AG04449 (cell line): ENCODE measurements around the gene PGA5.

Source experiments
- CTCF ChIA-PET: fragments of 350-600 bp; formaldehyde crosslinking; extraction: SDS; loops from one replicate; lab custom pipeline; 2021; ENCODE audit warnings: antibody characterized with exemption; lab: Yijun Ruan, JAX
- POLR2A ChIA-PET: fragments of 400-600, 350-600 bp; formaldehyde crosslinking; extraction: SDS; loops from one replicate; lab custom pipeline; 2020; ENCODE audit warnings: antibody characterized with exemption, inconsistent platforms; lab: Yijun Ruan, JAX
- DNase-seq: peaks from one replicate; pipeline ENCODE4 v3.0.0-alpha.2; 2010; ENCODE audit warnings: low read depth, low spot score
- H3K4me3 ChIP-seq: 2 replicates; pipeline ENCODE4 v1.5.1; 2011; ENCODE audit warnings: low read depth, mild to moderate bottlenecking, control low read depth, low read length
- CTCF ChIP-seq: IDR thresholded peaks from one replicate; pipeline ENCODE4 v1.5.1; 2011; ENCODE audit warnings: mild to moderate bottlenecking, moderate library complexity, low read length, control low read depth, inconsistent platforms; ENCODE audit not compliant: insufficient read depth; ENCODE audit errors: missing control alignments

PGA5 gene

DNA sequence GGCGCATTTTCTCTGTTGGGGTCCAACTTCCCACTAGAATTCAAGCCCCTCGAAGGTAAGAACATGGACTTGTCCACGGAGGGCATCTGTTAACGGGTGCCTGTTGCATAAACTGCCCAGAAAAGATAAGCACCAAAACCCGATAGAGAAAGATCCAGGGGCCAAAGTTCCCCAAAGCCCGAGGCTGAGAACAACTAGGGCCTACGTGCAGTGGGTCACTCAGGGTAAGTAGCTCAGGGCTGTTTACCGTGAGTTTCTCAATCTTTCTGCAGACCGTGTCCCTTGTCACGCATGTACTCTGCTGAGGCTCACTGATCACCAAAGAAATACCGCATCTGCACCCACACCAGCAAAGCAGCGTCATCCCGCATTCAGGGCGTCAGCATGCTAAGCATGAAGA, 24.4 kb downstream of the PGA5 start:
- DNase-seq = no peak
- CTCF ChIA-PET = interaction anchor here (1.2 to 10.3 kb wide), 2 partner anchors 12 to 71 kb away, joined by 3 to 99 read pairs; no protein-coding TSS in a partner anchor
- no peak overlapping the region for H3K4me3 ChIP-seq
- no peak for TF ChIP-seq CTCF
- POLR2A ChIA-PET = no interaction called here

GRCh38 chr11:61266602-61267001, 25.6 kb downstream of the PGA5 start:
- no peak for TF ChIP-seq CTCF
- POLR2A ChIA-PET = no interaction called here
- no peak for DNase-seq

GRCh38 chr11:61267437-61267841, 26.5 kb downstream of the PGA5 start:
- no peak overlapping the region for H3K4me3 ChIP-seq
- TF ChIP-seq CTCF = no peak
- ChIA-PET CTCF (interaction anchor here (1.2 to 10.3 kb wide), 2 partner anchors 14 to 118 kb away, joined by 3 to 99 read pairs; no protein-coding TSS in a partner anchor), POLR2A (no interaction called here)
- DNase-seq = no peak

More at GRCh38 chr11:61266602-61267001, 25.6 kb downstream of the PGA5 start:
- no peak overlapping the region for H3K4me3 ChIP-seq
- CTCF ChIA-PET = interaction anchor here (1.2 to 10.3 kb wide), 2 partner anchors 13 to 69 kb away, joined by 3 to 99 read pairs; no protein-coding TSS in a partner anchor

DNA sequence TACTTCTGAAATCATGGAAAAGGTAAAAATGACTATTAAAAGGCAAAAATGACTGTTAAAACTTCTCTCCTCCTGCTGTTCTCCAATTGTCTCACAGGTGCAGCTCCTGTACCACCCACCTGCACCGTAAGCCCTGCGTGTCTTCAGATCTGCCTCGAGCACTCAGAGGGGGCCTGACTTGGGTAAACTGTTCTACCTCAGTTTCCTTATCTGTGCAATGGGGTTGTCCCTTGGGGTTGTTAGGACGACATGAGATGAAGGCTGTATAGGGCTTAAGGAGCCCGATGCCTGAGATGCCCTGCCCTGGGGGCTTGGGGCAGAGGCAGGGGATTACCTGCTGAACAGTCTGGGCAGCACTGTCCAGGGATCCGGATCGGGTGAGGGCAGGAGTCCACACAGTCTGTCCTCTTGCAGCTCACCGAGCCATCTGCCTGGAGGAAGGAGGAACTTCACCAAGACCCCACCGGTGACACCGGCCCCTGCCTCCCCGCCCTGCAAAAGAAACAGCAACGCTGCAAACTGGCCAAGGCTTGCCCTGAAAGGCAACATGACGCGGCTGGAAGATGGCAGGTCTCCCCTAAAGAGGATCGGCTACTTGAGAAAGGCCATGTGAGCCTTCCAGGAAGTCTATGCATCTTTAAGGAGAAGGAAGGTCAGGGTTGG, 27.7 kb downstream of the PGA5 start:
- TF ChIP-seq CTCF = no peak
- CTCF ChIA-PET = interaction anchor here (0.8 to 10.3 kb wide), 3 partner anchors 10 to 116 kb away, joined by 3 to 99 read pairs (median 3); no protein-coding TSS in a partner anchor
- no peak overlapping the region for H3K4me3 ChIP-seq
- no peak for DNase-seq
- POLR2A ChIA-PET = no interaction called here

- TF ChIP-seq CTCF = no peak
- DNase-seq = peak; percentile 9
- ChIA-PET CTCF (interaction anchor here (0.8 to 10.3 kb wide), 4 partner anchors 13 to 176 kb away, joined by 3 to 99 read pairs (median 5); no protein-coding TSS in a partner anchor), POLR2A (no interaction called here)
- no peak overlapping the region for H3K4me3 ChIP-seq
Observed at GRCh38 chr11:61270354-61271076, 29.5 kb downstream of the PGA5 start.

DNA sequence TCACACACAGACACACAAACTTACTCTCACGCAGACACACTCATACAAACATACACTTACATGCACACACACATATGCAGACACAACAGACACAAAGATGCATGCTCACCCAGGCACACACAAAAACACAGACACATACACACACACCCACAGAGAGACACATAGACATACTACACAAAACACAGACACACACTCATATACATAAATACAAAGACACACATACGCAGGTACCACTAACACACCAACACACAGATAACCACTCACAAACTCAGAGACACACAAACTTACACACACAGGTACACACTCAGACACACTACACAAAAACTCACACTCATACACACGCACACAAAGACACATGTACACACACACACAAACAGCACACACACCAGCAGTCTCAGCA, 31.8 kb downstream of the PGA5 start:
- no peak for DNase-seq
- TF ChIP-seq CTCF = no peak
- POLR2A ChIA-PET = no interaction called here
- CTCF ChIA-PET = no interaction called here
- no peak overlapping the region for H3K4me3 ChIP-seq
